Lower leg skin (tissue), 4 donors: ENCODE data around the gene ERG28. TPM values are rescaled to one million over a fixed set of nuclear protein-coding genes. Genes with fewer than 3 reads are reported as not detected.

Source experiments
- DNase-seq, 2 donors: peaks; one replicate each; pipeline ENCODE4 v3.0.0-alpha.2; 2019; ENCODE audit warnings: low spot score in 2 of 2
- H3K4me3 ChIP-seq: fragments of 200-600 bp; sonication (generic); 2 replicates; pipeline ENCODE4 v1.5.1; 2017; ENCODE audit warnings: mild to moderate bottlenecking, low read depth; ENCODE audit not compliant: poor library complexity, severe bottlenecking
- POLR2A ChIP-seq, 2 donors: fragments of 450-650 bp; IDR thresholded peaks; one replicate each; pipeline ENCODE4 v1.6.1; 2016 to 2017; ENCODE audit warnings: antibody characterized with exemption in 2 of 2, mild to moderate bottlenecking in 1 of 2, moderate library complexity in 1 of 2
- WGBS, 2 donors: methylation state at CpG; one replicate each; pipeline ENCODE4 v1.1.5; 2018; 5-methylcytosine and 5-hydroxymethylcytosine counted together
- intact Hi-C: fragments of 100-400 bp; cut with DNase I; formaldehyde crosslinking; loops from one replicate; pipeline ENCODE4 v1.15.0; 2023; ENCODE audit warnings: low total_unique reads
- total RNA-seq, 4 donors: library from RNA; depleted of rRNA; stranded (reverse); fragments of >200 nt; gene quantifications; one replicate each; pipeline ENCODE4 v1.1.0, GENCODE V29; 2016
- TF ChIP-seq, protein P1 (sequence below), 3 donors: fragments of 450-650 bp; IDR thresholded peaks; one replicate each; pipeline ENCODE4 v1.5.1; 2016; ENCODE audit warnings: antibody characterized with exemption in 3 of 3, mild to moderate bottlenecking in 3 of 3, moderate library complexity in 2 of 3

Gene ERG28
- total RNA-seq, 4 donors from 2014 or later = 11.7 to 14.2 (median 12.2) TPM

DNA sequence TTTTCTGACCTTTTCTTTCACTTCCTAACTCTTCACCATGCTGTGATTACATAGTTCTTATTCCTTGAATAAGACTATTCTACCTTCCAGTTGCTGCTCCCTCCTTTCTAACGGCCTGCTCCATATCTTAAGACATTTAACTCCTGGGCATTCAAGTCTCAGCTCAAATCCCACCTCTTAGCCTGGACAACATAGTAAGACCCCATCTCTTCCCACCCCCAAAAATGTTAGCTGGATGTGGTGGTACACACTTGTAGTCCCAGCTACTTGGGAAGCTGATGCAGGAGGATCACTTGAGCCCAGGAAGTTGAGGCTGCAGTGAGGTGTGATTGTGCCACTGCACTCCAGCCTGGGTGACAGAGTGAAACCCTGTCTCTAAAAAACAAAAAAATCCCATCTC is 10.9 kb downstream of the ERG28 start:
- no peak for DNase-seq
- 92 to 94% methylated on average over 1 of the region's 1 CpG for WGBS, 2 donors
- intact Hi-C loops = no loop called here
- no peak overlapping the region for H3K4me3 ChIP-seq
- no peak for TF ChIP-seq POLR2A (IDR thresholded peaks at IDR 0.05)
- TF ChIP-seq, protein P1, sequence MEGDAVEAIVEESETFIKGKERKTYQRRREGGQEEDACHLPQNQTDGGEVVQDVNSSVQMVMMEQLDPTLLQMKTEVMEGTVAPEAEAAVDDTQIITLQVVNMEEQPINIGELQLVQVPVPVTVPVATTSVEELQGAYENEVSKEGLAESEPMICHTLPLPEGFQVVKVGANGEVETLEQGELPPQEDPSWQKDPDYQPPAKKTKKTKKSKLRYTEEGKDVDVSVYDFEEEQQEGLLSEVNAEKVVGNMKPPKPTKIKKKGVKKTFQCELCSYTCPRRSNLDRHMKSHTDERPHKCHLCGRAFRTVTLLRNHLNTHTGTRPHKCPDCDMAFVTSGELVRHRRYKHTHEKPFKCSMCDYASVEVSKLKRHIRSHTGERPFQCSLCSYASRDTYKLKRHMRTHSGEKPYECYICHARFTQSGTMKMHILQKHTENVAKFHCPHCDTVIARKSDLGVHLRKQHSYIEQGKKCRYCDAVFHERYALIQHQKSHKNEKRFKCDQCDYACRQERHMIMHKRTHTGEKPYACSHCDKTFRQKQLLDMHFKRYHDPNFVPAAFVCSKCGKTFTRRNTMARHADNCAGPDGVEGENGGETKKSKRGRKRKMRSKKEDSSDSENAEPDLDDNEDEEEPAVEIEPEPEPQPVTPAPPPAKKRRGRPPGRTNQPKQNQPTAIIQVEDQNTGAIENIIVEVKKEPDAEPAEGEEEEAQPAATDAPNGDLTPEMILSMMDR (IDR thresholded peaks at IDR 0.05) = no peak

GRCh38 chr14:75649337-75649736 is 11.3 kb downstream of the ERG28 start:
- no peak for DNase-seq
- intact Hi-C loops = no loop called here
- WGBS, 2 donors = 97 to 98% methylated on average over 1 of the region's 1 CpG
- H3K4me3 ChIP-seq = no peak overlapping the region
- TF ChIP-seq, protein P1 (IDR thresholded peaks at IDR 0.05) = no peak
- TF ChIP-seq POLR2A (IDR thresholded peaks at IDR 0.05) = no peak

- 75% methylated on average over 9 of the region's 9 CpGs for WGBS, 2 donors
- intact Hi-C loops = no loop called here
- H3K4me3 ChIP-seq = no peak overlapping the region
- TF ChIP-seq, protein P1 (IDR thresholded peaks at IDR 0.05) = peak in 1 of 3 donors; percentile 35
- no peak for TF ChIP-seq POLR2A (IDR thresholded peaks at IDR 0.05)
- DNase-seq = no peak
These were observed 12.4 kb downstream of the ERG28 start for GRCh38 chr14:75648066-75648838.

GRCh38 chr14:75647640-75648039 is 13.0 kb downstream of the ERG28 start:
- no peak for TF ChIP-seq POLR2A (IDR thresholded peaks at IDR 0.05)
- TF ChIP-seq, protein P1 (IDR thresholded peaks at IDR 0.05) = no peak
- intact Hi-C loops = no loop called here
- DNase-seq = no peak
- WGBS, 2 donors = 82 to 83% methylated on average over 3 of the region's 3 CpGs
- H3K4me3 ChIP-seq = no peak overlapping the region

GRCh38 chr14:75646762-75647161 is 13.9 kb downstream of the ERG28 start:
- no peak for TF ChIP-seq POLR2A (IDR thresholded peaks at IDR 0.05)
- TF ChIP-seq, protein P1 (IDR thresholded peaks at IDR 0.05) = no peak
- no peak for DNase-seq
- no peak overlapping the region for H3K4me3 ChIP-seq
- WGBS, 2 donors = 84 to 90% methylated on average over 6 of the region's 6 CpGs
- intact Hi-C loops = no loop called here

DNA sequence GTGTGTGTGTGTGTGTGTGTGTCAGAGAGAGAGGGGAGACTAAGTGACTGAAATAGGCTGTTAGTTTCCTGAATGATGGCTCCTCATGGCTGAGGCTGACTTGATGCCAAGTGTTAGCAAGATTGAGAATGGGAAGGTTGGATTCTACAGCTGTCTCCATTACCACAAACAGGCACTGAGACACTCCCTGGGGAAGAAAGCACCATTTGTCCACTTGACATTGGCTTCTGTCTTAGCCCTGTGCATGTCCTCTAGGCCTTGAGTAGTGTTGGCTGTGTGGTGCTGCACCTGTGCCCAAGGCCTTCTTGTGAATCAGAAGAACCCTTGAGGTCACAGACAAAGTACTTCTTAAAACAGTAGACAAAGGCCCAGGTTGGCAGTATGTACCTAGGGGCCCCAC is 15.6 kb downstream of the ERG28 start:
- intact Hi-C loops = no loop called here
- H3K4me3 ChIP-seq = no peak overlapping the region
- DNase-seq = no peak
- TF ChIP-seq, protein P1 (IDR thresholded peaks at IDR 0.05) = no peak
- TF ChIP-seq POLR2A (IDR thresholded peaks at IDR 0.05) = no peak
